CD14-positive monocyte (primary cell): Measurements from ENCODE around the gene CEMP1. TPM values are rescaled to one million over a fixed set of nuclear protein-coding genes. Genes with fewer than 3 reads are reported as not detected.

ENCODE experiments used
- DNase-seq, 3 donors: peaks; one replicate each; pipeline ENCODE4 v3.0.0-alpha.2; 2011 to 2022
- H2AFZ ChIP-seq: 2 replicates; pipeline ENCODE4 v1.6.0; 2012; ENCODE audit warnings: mild to moderate bottlenecking, low read depth, low read length, inconsistent platforms; ENCODE audit not compliant: insufficient read depth, poor library complexity, severe bottlenecking
- H3K27ac ChIP-seq, 2 donors: 1 replicate in 1 of 2; 2 replicates in 1 of 2; pipeline ENCODE4 v1.5.1; 2012 to 2013; ENCODE audit warnings: low read length in 2 of 2, control low read depth in 1 of 2, inconsistent platforms in 1 of 2, low read depth in 1 of 2, mild to moderate bottlenecking in 1 of 2
- H3K27me3 ChIP-seq, 2 donors: one replicate each; pipeline versions ENCODE4 v1.6.0 to v1.6.1; 2011 to 2013; ENCODE audit warnings: low read length in 2 of 2; ENCODE audit not compliant: control insufficient read depth in 2 of 2, insufficient read depth in 2 of 2
- H3K36me3 ChIP-seq, 2 donors: replicated peaks in 1 of 2; 1 replicate in 1 of 2; 2 replicates in 1 of 2; pipeline versions ENCODE4 v1.5.1 to v1.6.1; 2012 to 2013; ENCODE audit warnings: low read length in 2 of 2, control low read depth in 1 of 2, inconsistent platforms in 1 of 2, mild to moderate bottlenecking in 1 of 2; ENCODE audit not compliant: insufficient read depth in 2 of 2, control insufficient read depth in 1 of 2
- H3K4me1 ChIP-seq, 2 donors: 1 replicate in 1 of 2; 2 replicates in 1 of 2; pipeline versions ENCODE4 v1.5.1 to v1.6.1; 2012 to 2013; ENCODE audit warnings: low read length in 2 of 2, control low read depth in 1 of 2, inconsistent platforms in 1 of 2, mild to moderate bottlenecking in 1 of 2, moderate library complexity in 1 of 2; ENCODE audit not compliant: insufficient read depth in 2 of 2, control insufficient read depth in 1 of 2
- H3K4me2 ChIP-seq: replicated peaks from 2 replicates; pipeline ENCODE3; 2012; ENCODE audit warnings: low read length, moderate library complexity, mild to moderate bottlenecking; ENCODE audit not compliant: poor library complexity, severe bottlenecking; ENCODE audit errors: extremely low read depth
- H3K4me3 ChIP-seq, 3 experiments: fragments of 200-600 bp in 1 of 3; sonication (generic) in 1 of 3; replicated peaks in 1 of 3; 1 replicate in 2 of 3; 2 replicates in 1 of 3; pipeline ENCODE4 v1.5.1; 2011 to 2013; ENCODE audit warnings: low read length in 3 of 3, mild to moderate bottlenecking in 3 of 3, control low read depth in 2 of 3, low read depth in 2 of 3, inconsistent platforms in 1 of 3, moderate library complexity in 1 of 3
- H3K79me2 ChIP-seq: 2 replicates; pipeline ENCODE4 v1.6.0; 2012; ENCODE audit warnings: mild to moderate bottlenecking, control low read depth, inconsistent platforms, low read length, moderate library complexity; ENCODE audit not compliant: insufficient read depth
- H3K9ac ChIP-seq: 2 replicates; pipeline ENCODE4 v1.6.0; 2017; ENCODE audit warnings: low read length, mild to moderate bottlenecking; ENCODE audit not compliant: insufficient read depth, poor library complexity, severe bottlenecking
- H3K9me3 ChIP-seq, 2 donors: replicated peaks in 1 of 2; 1 replicate in 1 of 2; 2 replicates in 1 of 2; pipeline versions ENCODE4 v1.5.1 to v1.6.1; 2012 to 2013; ENCODE audit warnings: low read length in 2 of 2, control low read depth in 1 of 2; ENCODE audit not compliant: control insufficient read depth in 1 of 2, insufficient read depth in 1 of 2
- H4K20me1 ChIP-seq: 2 replicates; pipeline ENCODE4 v1.6.0; 2012; ENCODE audit warnings: mild to moderate bottlenecking, low read length, control low read depth, moderate library complexity; ENCODE audit not compliant: insufficient read depth
- H3K27ac Mint-ChIP-seq, 7 donors: one replicate each; pipeline ENCODE4 v1.8.0; 2020; ENCODE audit warnings: mild to moderate bottlenecking in 7 of 7, mixed read lengths in 7 of 7, moderate library complexity in 6 of 7, inconsistent platforms in 2 of 7
- H3K27me3 Mint-ChIP-seq, 3 donors: one replicate each; pipeline ENCODE4 v1.8.0; 2021 to 2022; ENCODE audit warnings: low read depth in 3 of 3, mild to moderate bottlenecking in 3 of 3, mixed read lengths in 3 of 3, moderate library complexity in 3 of 3, inconsistent platforms in 1 of 3
- H3K36me3 Mint-ChIP-seq, 2 donors: one replicate each; pipeline ENCODE4 v1.8.0; 2020; ENCODE audit warnings: mixed read lengths in 2 of 2, inconsistent platforms in 1 of 2, mild to moderate bottlenecking in 1 of 2
- H3K4me1 Mint-ChIP-seq: one replicate; pipeline ENCODE4 v1.8.0; 2020; ENCODE audit warnings: mild to moderate bottlenecking, mixed read lengths
- H3K4me3 Mint-ChIP-seq, 2 donors: one replicate each; pipeline ENCODE4 v1.8.0; 2020; ENCODE audit warnings: mild to moderate bottlenecking in 2 of 2, mixed read lengths in 2 of 2, moderate library complexity in 1 of 2
- H3K9me3 Mint-ChIP-seq, 7 donors: one replicate each; pipeline ENCODE4 v1.8.0; 2020 to 2022; ENCODE audit warnings: mixed read lengths in 7 of 7, mild to moderate bottlenecking in 6 of 7, moderate library complexity in 6 of 7, inconsistent platforms in 2 of 7
- WGBS: methylation state at CpG from one replicate; pipeline ENCODE4 v1.1.5; 2013; ENCODE audit warnings: missing lambda C conversion rate; ENCODE audit not compliant: insufficient coverage; 5-methylcytosine and 5-hydroxymethylcytosine counted together
- intact Hi-C, 2 donors: fragments of 100-400 bp; cut with micrococcal nuclease; formaldehyde crosslinking; loops; one replicate each; pipeline versions ENCODE4 v1.15.0 to v1.15.1; 2023
- polyA plus RNA-seq, 3 donors: library from polyadenylated mRNA; depleted of rRNA in 1 of 3; unstranded in 2 of 3; stranded (reverse) in 1 of 3; fragments of 300-500 nt in 2 of 3; fragments of >200 nt in 1 of 3; fragmentation: Illumina TruSeq in 2 of 3; gene quantifications; 1 replicate in 2 of 3; 2 replicates in 1 of 3; pipeline ENCODE4 v1.2.3, GENCODE V29; 2012 to 2021
- TF ChIP-seq, protein P1 (sequence below): fragments of 200-600 bp; IDR thresholded peaks from one replicate; pipeline ENCODE4 v1.8.0; 2022; ENCODE audit warnings: antibody characterized with exemption, mild to moderate bottlenecking

CEMP1 gene
- polyA plus RNA-seq, 3 donors = 0.12 to 0.56 TPM; not detected in 1

DNA sequence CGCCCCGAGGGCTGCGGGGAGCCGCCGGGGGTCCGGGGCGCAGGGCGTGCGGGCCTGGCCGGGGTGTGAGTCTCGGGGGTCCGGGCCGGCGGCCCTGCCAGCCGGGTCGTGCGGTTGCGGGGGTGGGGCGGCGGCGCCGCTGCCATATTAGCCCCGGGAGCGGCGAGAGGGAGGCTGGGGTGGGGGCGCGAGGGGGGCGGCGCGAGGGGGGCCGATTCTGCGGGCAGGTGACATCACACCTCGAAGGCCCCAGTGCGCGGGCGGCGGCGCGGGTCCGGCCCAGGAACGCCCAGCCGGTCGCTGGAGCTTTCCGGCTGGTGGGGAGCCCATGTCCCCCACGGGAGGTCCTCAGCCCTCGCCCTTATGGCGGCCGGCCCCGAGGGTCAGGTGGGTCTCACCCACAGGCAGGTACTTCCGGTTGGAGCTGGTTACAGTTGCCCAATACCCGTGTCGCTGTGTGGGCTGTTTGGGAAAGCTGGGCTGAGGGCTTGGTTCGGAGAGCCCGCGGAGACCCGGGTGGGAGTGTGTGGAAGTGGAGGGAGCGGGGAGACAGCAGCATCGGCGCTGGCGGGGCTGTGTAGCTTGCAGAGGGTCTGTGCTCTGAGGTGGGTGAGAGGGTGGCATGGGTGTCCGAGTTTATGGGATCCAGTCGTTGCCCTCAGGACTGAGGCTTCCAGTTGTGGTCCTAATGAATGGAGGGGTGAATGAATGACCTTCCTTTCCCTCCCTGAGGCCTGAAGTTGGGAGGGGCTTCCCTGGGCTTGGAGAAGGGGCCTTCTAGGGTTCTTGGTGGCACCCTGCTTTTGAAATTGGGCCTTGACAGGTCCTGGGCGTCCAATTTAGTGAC is 16.7 kb downstream of the CEMP1 start:
- H3K4me1 Mint-ChIP-seq = peaks cover 82% of the 10 kb centered on the region
- Histone ChIP-seq H3K79me2 (peaks cover 77% of the 10 kb centered on the region), H3K4me3 (peak overlapping the region; percentile 73 to 100 (median 92)), H3K4me1 (peaks cover 73 to 86% of the 10 kb centered on the region in 2 donors), H3K9ac (peak overlapping the region; percentile 98), H4K20me1 (peaks cover 51% of the 10 kb centered on the region), H3K4me2 (peak overlapping the region; percentile 99), H3K9me3 (no peaks in the 10 kb centered on the region), H3K27me3 (no peaks in the 10 kb centered on the region), H3K27ac (peak overlapping the region; percentile 96), H3K36me3 (peaks cover 6 to 13% of the 10 kb centered on the region in 2 donors), H2AFZ (no peak overlapping the region)
- intact Hi-C loops = no loop called here
- H3K36me3 Mint-ChIP-seq = peaks cover 30 to 41% of the 10 kb centered on the region in 2 donors
- H3K9me3 Mint-ChIP-seq = peaks cover 0 to 9% (median 0%) of the 10 kb centered on the region in 7 donors
- TF ChIP-seq, protein P1, sequence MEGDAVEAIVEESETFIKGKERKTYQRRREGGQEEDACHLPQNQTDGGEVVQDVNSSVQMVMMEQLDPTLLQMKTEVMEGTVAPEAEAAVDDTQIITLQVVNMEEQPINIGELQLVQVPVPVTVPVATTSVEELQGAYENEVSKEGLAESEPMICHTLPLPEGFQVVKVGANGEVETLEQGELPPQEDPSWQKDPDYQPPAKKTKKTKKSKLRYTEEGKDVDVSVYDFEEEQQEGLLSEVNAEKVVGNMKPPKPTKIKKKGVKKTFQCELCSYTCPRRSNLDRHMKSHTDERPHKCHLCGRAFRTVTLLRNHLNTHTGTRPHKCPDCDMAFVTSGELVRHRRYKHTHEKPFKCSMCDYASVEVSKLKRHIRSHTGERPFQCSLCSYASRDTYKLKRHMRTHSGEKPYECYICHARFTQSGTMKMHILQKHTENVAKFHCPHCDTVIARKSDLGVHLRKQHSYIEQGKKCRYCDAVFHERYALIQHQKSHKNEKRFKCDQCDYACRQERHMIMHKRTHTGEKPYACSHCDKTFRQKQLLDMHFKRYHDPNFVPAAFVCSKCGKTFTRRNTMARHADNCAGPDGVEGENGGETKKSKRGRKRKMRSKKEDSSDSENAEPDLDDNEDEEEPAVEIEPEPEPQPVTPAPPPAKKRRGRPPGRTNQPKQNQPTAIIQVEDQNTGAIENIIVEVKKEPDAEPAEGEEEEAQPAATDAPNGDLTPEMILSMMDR = no peak
- H3K4me3 Mint-ChIP-seq = peak overlapping the region; percentile 98 to 99
- peak in 2 of 3 donors; percentile 16 to 47 for DNase-seq
- 0% methylated on average over 47 of the region's 63 CpGs for WGBS
- peak overlapping the region; percentile 99 to 100 (median 99) for H3K27ac Mint-ChIP-seq
- H3K27me3 Mint-ChIP-seq = peaks cover 2 to 6% (median 6%) of the 10 kb centered on the region in 3 donors

DNA sequence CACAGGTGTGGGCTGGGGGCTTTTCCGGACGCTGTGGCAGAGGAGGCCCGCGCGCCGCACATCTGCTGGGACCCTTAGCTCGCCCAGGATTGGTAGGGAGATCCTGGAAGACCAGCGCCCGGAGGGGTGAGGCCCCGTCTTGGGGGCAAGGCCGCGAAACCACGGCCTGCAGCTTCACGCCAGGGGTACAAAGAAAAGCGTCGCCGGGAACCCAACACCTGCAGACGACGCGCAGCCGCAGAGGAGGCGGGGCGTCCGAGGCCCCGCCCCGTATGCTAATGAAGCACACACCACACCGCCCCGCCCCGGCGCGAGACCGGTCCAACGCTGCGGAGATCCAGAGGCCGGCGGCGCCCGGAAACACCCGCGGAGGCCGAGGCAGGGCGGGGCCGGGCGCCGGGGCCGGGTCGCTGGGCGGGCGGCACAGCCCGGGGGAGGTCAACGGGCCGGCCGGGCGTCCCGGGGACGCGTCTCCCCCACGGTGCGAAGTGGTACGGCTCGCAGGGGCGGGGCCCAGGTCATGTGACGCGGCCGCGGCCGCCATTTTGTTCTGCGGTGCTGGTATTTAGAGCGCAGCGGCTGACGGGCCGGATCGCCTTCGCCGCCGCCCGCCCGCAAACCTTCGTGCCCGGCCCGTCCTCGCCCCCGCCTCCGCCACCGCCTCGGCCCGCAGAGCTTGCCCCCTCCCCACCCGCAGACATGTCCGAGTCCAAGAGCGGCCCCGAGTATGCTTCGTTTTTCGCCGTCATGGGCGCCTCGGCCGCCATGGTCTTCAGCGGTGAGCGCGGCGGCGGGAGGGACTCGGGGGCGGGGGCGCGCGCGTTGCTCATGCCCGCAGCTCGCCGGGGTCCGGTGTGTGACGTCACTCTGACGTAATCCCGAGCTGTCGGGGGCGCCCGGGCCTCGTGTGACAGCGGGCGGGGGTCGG is 17.5 kb downstream of the CEMP1 start, which contains the start of gene ATP6V0C:
Gene ATP6V0C, plus strand, starts transcription at position 548 of the 928 bp plus-strand sequence. Its CDS starts 152 bp downstream, at position 700.
- peak within 1 kb of the TSS; percentile 96 for H3K27ac ChIP-seq
- WGBS = under 1% methylated on average over 121 of the region's 122 CpGs
- intact Hi-C loops = no loop called here
- Mint-ChIP-seq H3K27ac (peak within 1 kb of the TSS; percentile 99 to 100 (median 99)), H3K36me3 (peaks cover 26 to 33% of the 10 kb centered on the region in 2 donors), H3K4me3 (peak within 1 kb of the TSS; percentile 98 to 99), H3K27me3 (peaks cover 2 to 6% (median 6%) of the 10 kb centered on the region in 3 donors), H3K4me1 (peaks cover 82% of the 10 kb centered on the region), H3K9me3 (peaks cover 0 to 9% (median 0%) of the 10 kb centered on the region in 7 donors)
- peak within 1 kb of the TSS; percentile 99 for H3K4me2 ChIP-seq
- peaks cover 0 to 4% of the 10 kb centered on the region in 2 donors for H3K36me3 ChIP-seq
- peak within 1 kb of the TSS; percentile 98 for H3K9ac ChIP-seq
- no peaks in the 10 kb centered on the region for H3K9me3 ChIP-seq
- H3K4me1 ChIP-seq = peaks cover 73 to 86% of the 10 kb centered on the region in 2 donors
- TF ChIP-seq, protein P1 = no peak
- peak; percentile 86 to 88 (median 87) for DNase-seq
- peaks cover 77% of the 10 kb centered on the region for H3K79me2 ChIP-seq
- peak within 1 kb of the TSS; percentile 81 for H2AFZ ChIP-seq
- H4K20me1 ChIP-seq = peaks cover 42% of the 10 kb centered on the region
- no peaks in the 10 kb centered on the region for H3K27me3 ChIP-seq
- H3K4me3 ChIP-seq = peak within 1 kb of the TSS; percentile 73 to 100 (median 92)
